Measurements from ENCODE around the gene TBC1D2B.
"Not testable (repeated sequence)": the region's sequence is repeated elsewhere in the genome, so short reads cannot be mapped to it uniquely, and the experiment has no call there.

- TF ChIP-seq RAD21 (IDR thresholded peaks at IDR 0.05; ENCODE audit: low read length); RFX5 (IDR thresholded peaks at IDR 0.05; ENCODE audit: low read depth, low read length); POLR2A (IDR thresholded peaks at IDR 0.05; ENCODE audit: low read depth, low read length); MAFK (IDR thresholded peaks at IDR 0.05; ENCODE audit: low read depth, low read length); NFE2L2 (IDR thresholded peaks at IDR 0.05; ENCODE audit: low read depth, low read length); CEBPB (IDR thresholded peaks at IDR 0.05; ENCODE audit: low read depth, low read length); USF2 (IDR thresholded peaks at IDR 0.05; ENCODE audit: low read depth, low read length); RCOR1 (IDR thresholded peaks at IDR 0.05; ENCODE audit: insufficient replicate concordance, low read length); MAZ (IDR thresholded peaks at IDR 0.05; ENCODE audit: borderline replicate concordance, low read depth, low read length): not testable (repeated sequence)
- TF ChIP-seq, protein P1, sequence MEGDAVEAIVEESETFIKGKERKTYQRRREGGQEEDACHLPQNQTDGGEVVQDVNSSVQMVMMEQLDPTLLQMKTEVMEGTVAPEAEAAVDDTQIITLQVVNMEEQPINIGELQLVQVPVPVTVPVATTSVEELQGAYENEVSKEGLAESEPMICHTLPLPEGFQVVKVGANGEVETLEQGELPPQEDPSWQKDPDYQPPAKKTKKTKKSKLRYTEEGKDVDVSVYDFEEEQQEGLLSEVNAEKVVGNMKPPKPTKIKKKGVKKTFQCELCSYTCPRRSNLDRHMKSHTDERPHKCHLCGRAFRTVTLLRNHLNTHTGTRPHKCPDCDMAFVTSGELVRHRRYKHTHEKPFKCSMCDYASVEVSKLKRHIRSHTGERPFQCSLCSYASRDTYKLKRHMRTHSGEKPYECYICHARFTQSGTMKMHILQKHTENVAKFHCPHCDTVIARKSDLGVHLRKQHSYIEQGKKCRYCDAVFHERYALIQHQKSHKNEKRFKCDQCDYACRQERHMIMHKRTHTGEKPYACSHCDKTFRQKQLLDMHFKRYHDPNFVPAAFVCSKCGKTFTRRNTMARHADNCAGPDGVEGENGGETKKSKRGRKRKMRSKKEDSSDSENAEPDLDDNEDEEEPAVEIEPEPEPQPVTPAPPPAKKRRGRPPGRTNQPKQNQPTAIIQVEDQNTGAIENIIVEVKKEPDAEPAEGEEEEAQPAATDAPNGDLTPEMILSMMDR (conservative IDR thresholded peaks at IDR 0.05; ENCODE audit: low read depth, low read length) = not testable (repeated sequence)
Measured at GRCh38 chr15:77958716-77959431, 118.6 kb downstream of the TBC1D2B start.

Measured in IMR-90 (cell line).